H1 (cell line): ENCODE results near the gene DOCK3. TPM values are rescaled to one million over a fixed set of nuclear protein-coding genes. Genes with fewer than 3 reads are reported as not detected.

Experiments used
- CTCF ChIA-PET: fragments of 300-600 bp; sonication (Branson Sonifier 250); formaldehyde crosslinking; loops from one replicate; lab custom pipeline; 2021; ENCODE audit not compliant: partially characterized antibody; lab: Charles Lee
- POLR2A ChIA-PET: fragments of 300-600 bp; sonication (Branson Sonifier 250); formaldehyde crosslinking; loops from one replicate; lab custom pipeline; 2021; ENCODE audit warnings: inconsistent platforms; ENCODE audit not compliant: partially characterized antibody; lab: Charles Lee
- DNase-seq, 2 experiments: peaks; one replicate each; pipeline versions ENCODE4 v3.0.0 to v3.0.0-alpha.2; 2010 to 2022; ENCODE audit warnings: low spot score in 2 of 2, low read depth in 1 of 2, mixed read lengths in 1 of 2
- FAIRE-seq: peaks from 2 replicates; lab custom pipeline; 2011; peaks lifted over from hg19 to GRCh38; lab: Jason Lieb, UNC
- H2AFZ ChIP-seq: 2 replicates; pipeline ENCODE4 v1.8.1; 2012; ENCODE audit warnings: low read length, inconsistent platforms
- H2AK5ac ChIP-seq: 2 replicates; pipeline ENCODE4 v1.6.1; 2013; ENCODE audit warnings: low read depth, low read length
- H2BK120ac ChIP-seq: replicated peaks from 2 replicates; pipeline ENCODE3; 2013; ENCODE audit warnings: low read depth, low read length, inconsistent platforms
- H2BK12ac ChIP-seq: 2 replicates; pipeline ENCODE4 v1.6.1; 2013; ENCODE audit warnings: low read depth, low read length
- H2BK15ac ChIP-seq: 2 replicates; pipeline ENCODE4 v1.6.1; 2013; ENCODE audit warnings: low read length
- H2BK20ac ChIP-seq: 2 replicates; pipeline ENCODE4 v1.6.1; 2013; ENCODE audit warnings: low read length
- H2BK5ac ChIP-seq: 2 replicates; pipeline ENCODE4 v1.6.1; 2013; ENCODE audit warnings: low read depth, low read length
- H3K14ac ChIP-seq: 2 replicates; pipeline ENCODE4 v1.6.1; 2013; ENCODE audit warnings: inconsistent platforms; ENCODE audit not compliant: insufficient read length
- H3K18ac ChIP-seq: 2 replicates; pipeline ENCODE4 v1.6.1; 2013; ENCODE audit warnings: low read length; ENCODE audit errors: extremely low read depth
- H3K23ac ChIP-seq: 2 replicates; pipeline ENCODE4 v1.6.1; 2013; ENCODE audit warnings: inconsistent platforms; ENCODE audit not compliant: insufficient read length
- H3K23me2 ChIP-seq: 2 replicates; pipeline ENCODE4 v1.6.1; 2013; ENCODE audit warnings: low read depth, low read length
- H3K27ac ChIP-seq: 2 replicates; pipeline ENCODE4 v1.6.1; 2011; ENCODE audit warnings: low read depth, low read length, inconsistent platforms
- H3K27me3 ChIP-seq, 4 experiments: replicated peaks in 1 of 4; 1 replicate in 1 of 4; 2 replicates in 3 of 4; pipeline versions ENCODE4 v1.6.1 to v1.8.1; 2011 to 2013; ENCODE audit warnings: low read length in 3 of 4, mild to moderate bottlenecking in 3 of 4, inconsistent platforms in 2 of 4, mixed read lengths in 2 of 4, moderate library complexity in 1 of 4; ENCODE audit not compliant: control insufficient read depth in 3 of 4, insufficient read depth in 3 of 4; ENCODE audit errors: extremely low read depth in 1 of 4
- H3K36me3 ChIP-seq, 4 experiments: 2 replicates each; pipeline versions ENCODE4 v1.6.1 to v1.8.1; 2011 to 2013; ENCODE audit warnings: mild to moderate bottlenecking in 4 of 4, low read length in 3 of 4, moderate library complexity in 2 of 4, control low read depth in 1 of 4, inconsistent platforms in 1 of 4; ENCODE audit not compliant: insufficient read depth in 4 of 4, control insufficient read depth in 2 of 4
- H3K4ac ChIP-seq: replicated peaks from 2 replicates; pipeline ENCODE3; 2013; ENCODE audit warnings: low read length, low read depth, mixed read lengths, inconsistent platforms; ENCODE audit not compliant: insufficient read length
- H3K4me1 ChIP-seq, 4 experiments: replicated peaks in 1 of 4; 1 replicate in 1 of 4; 2 replicates in 3 of 4; pipeline versions ENCODE4 v1.6.1 to v1.8.1; 2011 to 2013; ENCODE audit warnings: low read length in 3 of 4, inconsistent platforms in 2 of 4, mixed read lengths in 1 of 4; ENCODE audit not compliant: insufficient read depth in 4 of 4, control insufficient read depth in 3 of 4
- H3K4me2 ChIP-seq, 2 experiments: 2 replicates each; pipeline versions ENCODE4 v1.6.1 to v1.8.1; 2011 to 2013; ENCODE audit warnings: low read depth in 2 of 2, low read length in 2 of 2, control low read depth in 1 of 2, inconsistent platforms in 1 of 2, mild to moderate bottlenecking in 1 of 2; ENCODE audit not compliant: insufficient read depth in 1 of 2
- H3K4me3 ChIP-seq, 4 experiments: fragments of 200-600, 300-600 bp in 1 of 4; sonication (generic), shearing (Covaris generic), sonication (Bioruptor Twin) in 1 of 4; 2 replicates each; pipeline versions ENCODE4 v1.5.1 to v1.8.1; 2011 to 2016; ENCODE audit warnings: low read length in 4 of 4, low read depth in 3 of 4, control low read depth in 2 of 4, inconsistent platforms in 2 of 4, mild to moderate bottlenecking in 2 of 4, mixed read lengths in 1 of 4, moderate library complexity in 1 of 4; ENCODE audit not compliant: insufficient read depth in 2 of 4; ENCODE audit errors: extremely low read depth in 1 of 4
- H3K56ac ChIP-seq: replicated peaks from 2 replicates; pipeline ENCODE3; 2013; ENCODE audit warnings: low read depth, mild to moderate bottlenecking, mixed read lengths, low read length, inconsistent platforms; ENCODE audit not compliant: insufficient read length
- H3K79me1 ChIP-seq: 2 replicates; pipeline ENCODE4 v1.6.1; 2013; ENCODE audit warnings: low read depth, low read length, control low read depth
- H3K79me2 ChIP-seq, 2 experiments: 2 replicates each; pipeline versions ENCODE4 v1.6.1 to v1.8.1; 2012 to 2013; ENCODE audit warnings: low read length in 2 of 2, mild to moderate bottlenecking in 2 of 2, inconsistent platforms in 1 of 2; ENCODE audit not compliant: insufficient read depth in 2 of 2, control insufficient read depth in 1 of 2
- H3K9ac ChIP-seq, 4 experiments: replicated peaks in 1 of 4; 1 replicate in 1 of 4; 2 replicates in 3 of 4; pipeline versions ENCODE4 v1.6.1 to v1.8.1; 2011 to 2013; ENCODE audit warnings: low read depth in 3 of 4, low read length in 3 of 4, control low read depth in 2 of 4, mild to moderate bottlenecking in 2 of 4, moderate library complexity in 2 of 4, inconsistent platforms in 1 of 4; ENCODE audit errors: extremely low read depth in 1 of 4
- H3K9me3 ChIP-seq, 2 experiments: 2 replicates each; pipeline versions ENCODE4 v1.6.1 to v1.8.1; 2012 to 2013; ENCODE audit warnings: mild to moderate bottlenecking in 2 of 2, moderate library complexity in 2 of 2, control low read depth in 1 of 2, inconsistent platforms in 1 of 2, low read depth in 1 of 2, low read length in 1 of 2, mixed read lengths in 1 of 2; ENCODE audit not compliant: insufficient read depth in 2 of 2
- H4K20me1 ChIP-seq, 2 experiments: replicated peaks in 1 of 2; 2 replicates each; pipeline versions ENCODE3 to v1.8.1; 2011 to 2013; ENCODE audit warnings: inconsistent platforms in 2 of 2, low read length in 2 of 2, mild to moderate bottlenecking in 1 of 2; ENCODE audit not compliant: insufficient read depth in 2 of 2, control insufficient read depth in 1 of 2
- H4K5ac ChIP-seq: 2 replicates; pipeline ENCODE4 v1.6.1; 2013; ENCODE audit warnings: low read length, low read depth, mixed read lengths, inconsistent platforms; ENCODE audit not compliant: insufficient read length
- H4K8ac ChIP-seq: 2 replicates; pipeline ENCODE4 v1.8.0; 2013; ENCODE audit warnings: mild to moderate bottlenecking, moderate library complexity, low read length, inconsistent platforms; ENCODE audit not compliant: insufficient read depth; ENCODE audit errors: extremely low read depth
- H4K91ac ChIP-seq: replicated peaks from 2 replicates; pipeline ENCODE3; 2013; ENCODE audit warnings: low read length, mixed read lengths, inconsistent platforms; ENCODE audit not compliant: insufficient read length
- CTBP2 ChIP-seq: IDR thresholded peaks from 2 replicates; pipeline ENCODE4 v1.7.0; 2011; ENCODE audit warnings: borderline replicate concordance, mild to moderate bottlenecking, moderate library complexity, mixed read lengths, low read length; ENCODE audit not compliant: insufficient read depth, insufficient read length
- JUN ChIP-seq: IDR thresholded peaks from 2 replicates; pipeline ENCODE4 v1.6.1; 2011; ENCODE audit warnings: low read depth, mild to moderate bottlenecking, improper control_type of control experiment, low read length
- KDM5A ChIP-seq: fragments of 200-600 bp; IDR thresholded peaks from 2 replicates; pipeline ENCODE4 v1.7.1; 2012; ENCODE audit warnings: mild to moderate bottlenecking, low read length, inconsistent platforms, mixed read lengths
- NANOG ChIP-seq: IDR thresholded peaks from 2 replicates; pipeline ENCODE4 v1.6.1; 2011; ENCODE audit warnings: low read length, low read depth, mild to moderate bottlenecking, inconsistent platforms; ENCODE audit not compliant: insufficient read depth, poor library complexity, severe bottlenecking
- NRF1 ChIP-seq: IDR thresholded peaks from 2 replicates; pipeline ENCODE4 v1.6.1; 2011; ENCODE audit warnings: mild to moderate bottlenecking, low read depth, low read length, improper control_type of control experiment
- POLR2A ChIP-seq, 2 experiments: IDR thresholded peaks; 1 replicate in 1 of 2; 2 replicates in 1 of 2; pipeline ENCODE4 v1.6.1; 2011; ENCODE audit warnings: low read depth in 2 of 2, low read length in 2 of 2, mild to moderate bottlenecking in 2 of 2; ENCODE audit errors: control extremely low read depth in 1 of 2
- POLR2AphosphoS5 ChIP-seq: IDR thresholded peaks from 2 replicates; pipeline ENCODE4 v1.6.1; 2011; ENCODE audit warnings: low read depth, low read length
- SAP30 ChIP-seq: fragments of 300-600 bp; sonication (generic); IDR thresholded peaks from 2 replicates; pipeline ENCODE4 v1.7.1; 2012; ENCODE audit warnings: low read length, moderate library complexity, mild to moderate bottlenecking, inconsistent platforms; ENCODE audit not compliant: insufficient read depth, insufficient replicate concordance
- TCF12 ChIP-seq: IDR thresholded peaks from 2 replicates; pipeline ENCODE4 v1.6.1; 2011; ENCODE audit warnings: low read depth, mild to moderate bottlenecking, low read length
- TEAD4 ChIP-seq: IDR thresholded peaks from 2 replicates; pipeline ENCODE4 v1.6.1; 2012; ENCODE audit warnings: low read depth, low read length, inconsistent platforms, mixed read lengths
- WGBS, 2 experiments: shearing (Covaris generic) in 1 of 2; methylation state at CpG; one replicate each; pipeline versions ENCODE4 v1.1.6 to v1.1.7; 2013 to 2015; ENCODE audit warnings: low lambda C conversion rate in 2 of 2, mixed read lengths in 2 of 2, inconsistent platforms in 1 of 2, low coverage in 1 of 2, missing lambda C conversion rate in 1 of 2; ENCODE audit not compliant: insufficient replicate concordance in 2 of 2, insufficient coverage in 1 of 2, insufficient read length in 1 of 2; ENCODE audit errors: extremely low coverage in 1 of 2, missing lambda C conversion rate in 1 of 2; 5-methylcytosine and 5-hydroxymethylcytosine counted together
- polyA plus RNA-seq, 7 experiments: library from polyadenylated mRNA; depleted of rRNA in 3 of 7; stranded (reverse) in 5 of 7; unstranded in 2 of 7; fragments of >200 nt in 5 of 7; fragments of 200-250 nt in 2 of 7; gene quantifications; 1 replicate in 5 of 7; 2 replicates in 1 of 7; 4 replicates in 1 of 7; pipeline versions ENCODE4 v1.2.1 to v1.2.3, GENCODE V29; 2011 to 2013; ENCODE audit warnings: missing spikeins in 2 of 7, mixed read lengths in 2 of 7
- total RNA-seq: library from RNA; stranded (reverse); fragmentation: NEBNext Ultra II Directional; extraction: Animal tissue kit (Norgen Biotek cat#: 25700); gene quantifications from 2 replicates; pipeline ENCODE4 v1.2.1, GENCODE V29; 2021

DOCK3 gene
- total and polyA plus RNA-seq, 2 of the 8 experiments (the other 6 are each of a cell fraction or from before 2014, with no cell fraction given): 2.7 to 5.0 TPM

- TF ChIP-seq KDM5A (no peak), NRF1 (no peak), CTBP2 (no peak), TEAD4 (no peak), NANOG (no peak), POLR2AphosphoS5 (no peak), POLR2A (IDR thresholded peaks at IDR 0.05; ENCODE audit: control extremely low read depth in 1 of 2, low read depth in 2 of 2, low read length in 2 of 2) (no peak), JUN (no peak), SAP30 (no peak), TCF12 (no peak)
- Histone ChIP-seq H4K8ac (no peak overlapping the region), H3K4me1 (no peaks in the 10 kb centered on the region)
Observed at GRCh38 chr3:50743643-50744042, 68.9 kb downstream of the DOCK3 start.

More at GRCh38 chr3:50743643-50744042, 68.9 kb downstream of the DOCK3 start:
- Histone ChIP-seq H3K27ac (no peak overlapping the region), H3K9ac (no peak overlapping the region), H2AFZ (no peak overlapping the region), H3K79me2 (peaks cover 0 to 16% of the 10 kb centered on the region in 2 experiments; a peak in 2 of 4 replicates), H2BK12ac (no peak overlapping the region), H3K4me3 (no peak overlapping the region), H3K23me2 (no peaks in the 10 kb centered on the region), H2AK5ac (no peak overlapping the region), H3K27me3 (no peaks in the 10 kb centered on the region), H3K9me3 (no peaks in the 10 kb centered on the region), H3K4ac (no peak overlapping the region), H2BK15ac (no peak overlapping the region), H4K91ac (no peak overlapping the region), H2BK5ac (no peak overlapping the region), H3K79me1 (peaks cover 2% of the 10 kb centered on the region; the same call in 1 of the 2 replicates), H3K23ac (no peak overlapping the region), H3K4me2 (no peak overlapping the region), H2BK20ac (no peak overlapping the region), H4K20me1 (no peaks in the 10 kb centered on the region), H2BK120ac (no peak overlapping the region), H3K36me3 (no peaks in the 10 kb centered on the region), H3K56ac (no peak overlapping the region), H3K18ac (no peak overlapping the region), H3K14ac (no peak overlapping the region), H4K5ac (no peak overlapping the region)
- WGBS, 2 experiments: 85% methylated on average over 1 of the region's 1 CpG; no CpG with 5 or more reads in 1 of the 2 experiments
- no peak for DNase-seq
- no peak for FAIRE-seq
- CTCF ChIA-PET: interaction anchor here (0.7 kb wide), 1 partner anchor 150 kb away, joined by 3 read pairs; no protein-coding TSS in a partner anchor
- POLR2A ChIA-PET: no interaction called here
